HG02571 (cell line): Measurements from ENCODE around the gene SUPT4H1.

ENCODE experiments used
- ATAC-seq: cut with Tn5 transposase; IDR thresholded peaks from one replicate; pipeline ENCODE4 v1.9.1; 2021; ENCODE audit warnings: mild to moderate bottlenecking, moderate library complexity; ENCODE audit not compliant: unreplicated experiment

Gene SUPT4H1

DNA sequence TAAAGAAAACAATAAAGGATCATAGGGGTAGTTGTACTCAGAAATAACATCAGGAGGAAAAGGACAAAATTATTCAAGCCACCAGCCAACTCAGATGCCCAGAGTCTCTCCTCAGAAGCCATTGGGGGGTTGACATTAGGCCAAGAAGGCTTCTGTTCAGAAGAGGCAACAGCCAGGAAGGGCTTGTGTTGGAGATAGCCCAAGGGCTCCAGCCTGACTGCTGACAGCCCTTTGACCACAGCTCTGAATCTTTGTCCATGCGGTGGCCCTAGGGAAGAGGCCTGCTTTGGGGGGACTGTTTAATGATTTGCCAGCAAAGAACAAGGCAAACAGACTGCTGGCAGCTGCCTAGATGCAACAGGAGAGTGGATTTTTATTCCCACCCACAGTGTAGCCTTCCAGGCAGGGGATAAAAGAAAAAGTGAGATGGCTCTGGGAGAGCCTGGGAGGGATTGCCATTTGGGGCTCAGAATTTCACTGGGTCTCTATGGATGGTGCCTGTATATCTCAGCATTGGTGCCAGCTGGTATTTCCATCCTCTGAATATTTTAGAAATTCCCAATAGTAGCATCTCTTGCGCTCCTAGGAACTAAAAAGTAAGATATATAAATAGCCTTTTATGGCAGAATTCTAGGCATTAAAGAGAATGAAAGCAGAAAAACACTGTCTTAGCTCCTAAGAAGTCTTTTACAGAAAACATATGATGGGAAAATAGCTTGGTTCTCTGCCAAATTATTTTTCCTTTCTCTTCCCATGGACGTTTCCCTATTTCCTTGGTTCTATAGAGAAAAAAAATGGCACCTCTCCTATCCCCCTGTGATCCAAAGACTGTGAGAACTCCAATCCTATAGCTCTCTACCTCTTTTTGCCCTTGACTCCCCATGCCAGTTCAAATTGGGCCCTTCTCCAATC is 29.4 kb upstream of the SUPT4H1 start:
- ATAC-seq: no peak

DNA sequence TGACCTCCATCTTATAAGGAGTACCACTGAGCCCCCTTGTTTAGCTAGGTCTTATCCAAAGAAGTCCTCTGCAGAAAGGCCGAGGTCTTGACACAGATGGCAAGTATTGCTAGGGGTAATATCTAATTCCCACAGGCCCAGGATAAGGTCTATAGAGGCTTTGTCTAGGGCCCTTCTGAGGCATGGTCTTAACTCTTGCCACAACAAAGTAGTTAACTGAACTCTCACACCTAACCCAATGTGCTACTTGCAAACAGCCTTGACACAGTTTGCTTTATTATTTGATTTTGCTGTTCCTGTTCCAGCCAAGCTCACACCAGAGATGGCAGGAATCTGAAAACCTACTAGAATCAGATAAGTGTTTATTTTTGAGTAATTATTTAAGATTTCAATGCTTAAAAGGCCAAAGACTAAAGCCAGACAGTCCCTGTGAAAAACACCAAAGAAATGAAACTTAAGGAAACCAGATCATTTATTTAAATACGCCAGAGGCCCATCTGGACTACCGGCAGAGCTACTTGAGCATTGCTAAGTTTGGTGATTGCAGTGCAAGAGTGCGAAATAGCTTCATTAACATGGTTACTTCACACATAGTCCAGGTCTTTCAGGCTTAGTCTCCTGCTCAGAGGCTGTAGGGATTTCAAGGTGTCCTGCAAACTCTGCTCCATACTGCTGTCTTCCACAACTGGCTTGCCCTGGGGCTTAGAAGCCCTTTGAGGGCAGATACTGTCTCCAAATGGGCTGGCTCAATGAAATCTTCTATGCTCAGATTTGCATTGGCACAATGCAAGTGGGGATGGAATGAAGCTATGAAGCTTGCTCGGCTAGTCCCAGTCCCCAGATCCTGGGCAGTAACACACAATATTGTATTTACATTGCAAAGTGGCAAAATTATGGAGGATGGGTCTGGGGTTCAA is 28.5 kb upstream of the SUPT4H1 start:
- ATAC-seq: no peak

DNA sequence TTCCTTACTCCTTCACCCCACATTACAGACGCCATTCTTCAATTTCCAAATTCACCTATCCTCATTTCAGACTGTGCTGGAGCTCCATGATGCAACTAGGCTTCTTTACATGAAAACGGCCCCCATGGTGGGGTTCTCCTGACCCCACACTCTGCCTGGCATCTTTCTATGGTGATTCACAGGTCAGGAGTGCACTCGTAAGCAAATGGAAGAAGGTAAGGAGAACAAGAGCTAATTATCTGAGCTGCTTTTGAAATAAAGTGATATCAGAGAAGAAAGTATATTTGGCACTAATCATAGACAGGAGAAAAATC is 27.5 kb upstream of the SUPT4H1 start:
- no peak for ATAC-seq

DNA sequence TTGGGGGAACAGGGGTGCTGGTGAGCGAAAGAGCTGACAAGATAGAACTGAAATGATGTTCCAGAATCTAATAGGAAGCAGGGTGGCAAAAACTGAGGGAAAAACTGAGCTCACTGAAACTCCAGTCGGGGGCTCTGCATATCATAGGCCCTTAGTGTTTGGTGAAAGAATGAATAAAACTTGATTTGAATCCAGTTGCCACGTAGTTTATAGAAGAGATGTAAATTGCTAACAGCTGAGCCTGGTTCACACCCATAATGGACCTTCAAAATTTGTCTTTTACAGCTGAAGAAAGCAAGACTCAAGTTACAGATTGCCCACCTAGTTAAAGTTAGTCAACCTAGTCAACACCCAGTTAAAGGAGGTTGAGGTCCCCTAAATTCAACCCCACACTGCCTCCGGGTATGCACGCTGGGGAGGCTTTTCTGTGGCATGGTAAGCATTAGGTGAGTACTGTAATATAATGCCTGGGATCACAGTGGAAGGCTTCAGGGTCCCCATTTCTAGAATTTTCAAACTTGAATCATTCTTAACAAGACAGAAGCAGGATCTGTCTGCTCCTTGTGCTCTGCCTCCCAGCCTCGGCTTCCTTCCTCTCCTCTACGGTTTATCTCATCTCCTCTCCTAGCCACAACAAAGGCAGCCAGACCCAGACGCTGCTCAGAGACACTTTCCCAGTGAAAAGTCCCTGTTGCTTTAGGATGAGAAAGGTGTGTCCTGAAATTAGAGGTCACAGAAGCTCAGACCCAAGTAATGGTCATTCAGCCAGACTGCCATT is 26.9 kb upstream of the SUPT4H1 start:
- no peak for ATAC-seq

DNA sequence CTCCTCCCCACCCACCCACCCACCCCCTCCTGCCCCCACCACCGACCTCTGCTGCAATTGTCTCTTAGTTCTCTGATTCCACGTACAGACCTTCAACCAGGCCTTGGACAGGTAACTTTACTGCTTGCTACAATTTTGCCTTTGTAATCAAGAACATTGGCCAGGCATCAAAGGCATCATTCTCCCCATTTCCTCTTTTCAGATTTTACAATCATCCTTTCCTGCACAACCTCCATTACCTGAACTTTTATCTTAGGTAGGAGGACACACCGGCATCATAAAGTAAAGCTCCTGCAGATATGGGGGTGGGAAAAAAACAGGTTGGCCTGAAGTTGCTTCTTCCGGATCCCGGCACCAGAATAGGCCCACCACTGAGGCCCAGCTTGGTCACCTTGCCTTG is 25.7 kb upstream of the SUPT4H1 start:
- ATAC-seq: no peak

DNA sequence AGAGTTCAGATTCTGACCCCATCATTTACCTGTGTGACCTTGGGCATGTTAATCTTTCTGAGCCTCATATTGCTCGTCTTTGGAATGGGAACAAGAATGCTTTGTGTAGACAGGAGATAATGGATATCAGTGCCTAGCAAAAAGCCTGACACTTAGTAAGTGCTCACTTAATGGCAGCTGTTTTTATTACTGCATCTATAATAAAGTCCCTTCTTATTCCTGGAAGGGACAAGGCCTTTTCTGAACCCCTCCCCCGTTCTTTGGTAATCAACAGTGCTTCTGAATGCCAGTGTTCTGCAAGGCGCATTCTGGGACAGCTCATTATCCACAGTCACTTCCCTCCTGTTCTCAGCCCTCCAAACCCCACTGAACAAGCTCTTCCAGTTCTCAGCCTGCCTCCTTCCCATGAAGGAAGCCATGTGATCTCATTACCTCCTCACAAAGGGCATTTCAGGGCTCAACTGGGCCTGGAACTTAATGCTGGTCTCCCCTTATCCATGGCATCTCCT is 25.1 kb upstream of the SUPT4H1 start:
- no peak for ATAC-seq

DNA sequence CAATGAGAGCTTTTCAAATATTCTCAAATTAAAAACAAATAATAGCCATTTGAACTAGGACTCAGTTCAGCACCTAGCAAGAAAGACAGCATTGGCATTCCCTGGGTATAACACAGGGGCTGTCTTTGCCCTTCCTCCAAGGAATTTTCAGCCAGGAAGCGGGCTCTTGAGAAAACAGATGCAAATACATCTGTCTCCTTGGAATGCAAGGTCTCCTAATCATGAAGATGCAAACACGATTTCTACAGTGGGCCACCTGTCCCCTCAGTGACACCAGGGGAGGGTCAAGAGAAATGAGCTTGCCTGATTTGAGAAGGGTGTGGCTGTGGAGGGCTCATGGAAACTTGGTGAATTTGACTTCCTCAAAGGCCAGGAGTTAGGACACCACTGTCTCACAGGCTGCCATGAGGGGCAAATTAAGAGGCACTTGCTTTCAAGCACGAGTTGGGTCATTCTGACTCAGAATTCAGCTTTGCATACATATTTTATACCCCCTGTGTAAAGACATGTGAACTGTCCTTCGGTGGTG is 24.5 kb upstream of the SUPT4H1 start:
- no peak for ATAC-seq

DNA sequence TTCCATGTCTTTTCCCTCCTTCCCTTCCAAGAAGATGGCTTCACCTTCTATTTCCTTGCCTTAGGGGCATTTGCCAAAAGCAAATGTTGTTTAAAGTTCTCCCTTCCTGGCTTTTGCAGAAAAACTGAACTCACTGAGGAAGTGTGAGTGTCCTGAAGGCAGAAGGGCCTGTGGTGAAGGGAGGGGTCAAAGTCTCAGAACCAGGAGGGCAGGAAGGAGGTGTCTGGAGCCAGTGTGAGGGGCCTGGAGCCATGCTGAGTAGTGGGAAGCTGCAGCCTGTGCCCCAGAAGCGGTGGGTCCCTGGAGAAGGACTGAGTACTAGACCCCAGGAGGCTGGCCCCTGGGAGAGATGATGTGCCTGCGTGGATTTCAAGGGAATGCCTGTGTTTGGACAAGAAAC is 23.8 kb upstream of the SUPT4H1 start:
- ATAC-seq: no peak

DNA sequence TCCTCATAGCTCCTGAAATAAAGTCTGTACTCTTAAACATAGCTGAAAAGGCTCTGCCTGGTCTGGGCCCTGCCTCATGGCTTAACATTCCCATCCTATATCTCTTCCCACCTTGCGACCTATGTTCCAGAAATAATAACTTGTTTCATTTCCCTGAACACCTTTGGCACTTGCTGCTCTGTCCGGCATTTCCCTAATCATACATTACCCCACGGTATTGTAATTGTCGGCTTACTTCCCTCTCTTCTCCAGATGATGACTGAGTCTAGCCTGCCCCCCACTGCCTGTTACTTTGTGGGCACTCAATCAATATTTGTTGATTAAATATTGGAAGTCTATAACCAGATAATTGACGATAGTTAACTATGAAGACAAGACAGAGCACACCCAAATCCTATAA is 23.3 kb upstream of the SUPT4H1 start:
- ATAC-seq: no peak

DNA sequence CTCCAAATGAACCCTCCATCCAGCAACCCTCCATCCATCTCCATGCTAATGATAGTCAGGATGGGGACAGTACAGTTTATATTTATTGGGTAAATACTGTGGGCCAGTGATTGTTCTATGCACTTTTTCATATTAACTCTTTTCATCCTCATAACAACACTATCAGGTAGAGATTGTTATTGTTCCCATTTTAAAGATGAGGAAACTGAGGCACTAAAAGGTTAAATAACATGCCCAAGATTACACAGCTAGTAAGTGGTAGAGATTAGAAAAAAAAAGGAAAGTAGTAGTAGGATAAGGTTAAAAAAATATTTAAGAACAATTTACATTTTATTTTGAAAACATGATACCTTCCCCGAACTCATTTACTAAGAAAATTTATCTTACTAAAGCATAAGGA is 21.9 kb upstream of the SUPT4H1 start:
- ATAC-seq: no peak

DNA sequence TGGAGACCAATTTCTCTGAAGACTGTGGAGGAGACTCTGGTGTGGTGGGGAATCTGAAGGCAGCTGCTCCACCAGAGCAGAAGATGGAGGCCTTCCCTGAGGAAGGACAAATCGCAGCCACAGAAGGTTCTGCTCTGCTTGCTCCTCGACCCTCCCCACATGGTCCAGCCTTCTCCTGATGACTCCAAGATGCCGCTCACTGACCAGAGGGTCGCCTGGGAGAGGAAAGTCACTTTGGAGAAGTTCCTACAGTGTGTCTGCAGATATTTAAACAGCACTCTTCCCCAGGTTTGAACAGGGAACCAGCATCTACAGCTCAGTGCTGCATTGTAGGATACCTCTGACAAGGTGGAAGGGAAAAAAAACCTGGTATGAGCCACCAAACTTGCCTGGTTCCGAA is 21.0 kb upstream of the SUPT4H1 start:
- ATAC-seq: no peak

DNA sequence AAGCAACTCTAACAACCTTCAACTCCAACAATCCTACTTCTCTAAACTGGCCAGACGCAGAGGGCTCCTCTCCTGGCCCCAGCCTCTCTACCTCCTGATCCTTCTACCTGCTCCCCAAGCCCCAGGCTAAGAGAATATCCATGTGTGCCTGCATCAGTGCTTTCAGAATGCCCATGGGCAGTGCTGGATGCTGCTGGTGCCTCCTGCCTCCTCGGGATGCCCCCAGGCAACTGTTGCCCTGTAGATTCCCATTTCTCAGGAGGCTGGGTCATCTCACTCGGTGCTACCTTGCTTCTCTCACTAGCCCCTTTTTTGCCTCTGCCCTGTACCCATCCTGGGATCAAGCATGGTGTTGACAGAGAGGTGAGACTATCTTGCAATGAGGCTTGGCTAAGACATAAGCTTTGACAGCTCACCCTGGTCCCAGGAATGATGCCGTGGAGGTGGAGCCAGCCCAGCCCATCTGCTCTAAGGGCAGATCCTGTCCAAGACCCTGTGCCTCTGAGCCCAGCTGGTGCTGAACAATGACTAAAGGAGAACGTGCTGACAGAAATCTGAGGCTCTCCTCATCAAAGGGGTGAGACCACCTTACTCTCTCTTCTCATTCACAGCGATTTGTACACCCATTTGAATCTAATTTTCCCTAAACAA is 19.4 kb upstream of the SUPT4H1 start:
- ATAC-seq: no peak

DNA sequence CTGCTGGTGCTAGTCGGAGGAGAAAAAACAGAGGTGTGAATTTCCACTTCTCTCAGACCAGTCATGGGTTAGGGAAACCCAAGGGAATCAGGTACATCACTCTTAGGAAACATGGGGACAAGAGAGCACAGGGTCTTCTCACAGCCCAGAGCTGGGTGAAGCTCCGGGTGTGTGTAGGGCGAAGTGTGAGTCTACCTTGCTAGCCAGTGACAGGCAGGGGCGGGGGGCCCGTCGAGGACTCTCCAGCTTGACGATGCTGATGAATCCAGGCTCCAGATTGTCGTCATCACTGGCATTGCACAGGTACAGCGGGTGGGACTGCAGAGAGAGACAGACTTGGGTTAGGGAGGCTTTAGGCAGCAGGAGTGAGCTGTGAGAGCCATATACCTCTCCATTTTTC is 18.7 kb upstream of the SUPT4H1 start:
- no peak for ATAC-seq

DNA sequence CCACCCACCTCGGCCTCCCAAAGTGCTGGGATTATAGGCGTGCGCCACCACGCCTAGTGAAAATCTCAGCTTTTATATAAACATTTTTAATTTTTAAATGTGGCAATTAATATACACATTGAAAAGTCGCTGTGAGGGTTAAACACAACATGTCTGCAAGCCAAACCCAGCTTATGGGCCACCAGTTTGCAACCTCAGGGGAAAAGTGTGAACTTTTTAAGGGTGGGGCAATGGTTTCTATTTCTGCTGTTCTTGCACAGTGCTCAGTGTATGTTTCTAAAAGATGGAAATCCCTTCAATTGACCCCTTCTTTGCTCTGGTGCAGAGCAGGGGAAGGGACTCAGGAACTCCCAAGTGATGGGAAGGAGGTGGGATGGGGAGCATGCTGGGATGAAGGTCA is 18.3 kb upstream of the SUPT4H1 start:
- ATAC-seq: no peak

DNA sequence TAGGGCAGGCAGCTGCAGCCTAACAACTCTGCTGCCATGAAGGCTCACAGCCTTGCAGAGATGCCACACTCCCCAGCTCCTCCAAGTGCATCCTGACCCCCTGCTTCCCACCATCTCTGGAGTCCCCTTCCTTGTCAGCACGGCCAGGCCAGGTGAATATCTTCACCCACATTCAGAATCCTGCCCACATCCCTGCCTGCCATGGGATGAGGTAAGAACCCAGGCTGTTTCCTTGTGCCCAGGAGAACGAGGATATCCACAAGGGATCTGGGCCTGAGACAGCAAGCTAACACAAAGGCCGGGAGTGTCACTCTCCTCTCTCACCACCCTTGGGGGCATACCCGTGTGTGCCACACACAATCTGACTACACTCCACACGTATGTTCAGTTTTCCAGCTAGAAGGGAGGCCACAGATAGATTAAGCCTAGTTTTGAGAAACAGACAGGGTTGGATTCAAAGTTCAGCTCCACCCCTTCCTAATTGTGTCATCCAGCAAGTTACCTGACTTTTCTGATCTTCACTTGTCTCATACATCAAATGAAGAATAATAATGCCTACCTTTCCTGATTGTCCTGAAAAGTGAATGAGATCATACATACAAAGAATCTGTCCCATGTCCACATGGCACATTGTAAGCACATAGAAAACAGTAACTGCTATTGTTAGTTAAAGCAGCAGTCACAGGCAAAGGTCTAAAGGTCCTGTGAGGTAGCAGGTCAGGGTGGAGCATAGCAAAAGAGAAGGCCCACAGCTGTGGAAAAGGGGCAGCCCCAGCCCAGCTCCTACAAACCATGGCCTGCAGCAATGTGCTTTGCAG is 17.4 kb upstream of the SUPT4H1 start:
- ATAC-seq: no peak

DNA sequence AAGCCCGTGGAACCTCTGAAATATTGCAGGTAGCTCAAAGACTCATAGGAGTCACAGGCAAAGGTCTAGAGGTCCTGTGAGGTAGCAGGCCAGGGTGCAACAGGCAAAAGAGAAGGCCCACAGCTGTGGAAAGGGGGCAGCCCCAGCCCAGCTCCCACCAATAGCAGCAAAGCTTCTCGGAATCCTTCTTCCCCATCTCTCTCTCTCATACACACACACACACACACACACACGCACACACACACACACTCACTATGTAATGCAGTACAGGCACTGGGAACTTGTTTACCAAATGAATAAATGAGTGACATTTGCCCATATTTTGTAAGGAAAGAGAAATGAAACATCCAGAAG is 16.8 kb upstream of the SUPT4H1 start:
- no peak for ATAC-seq

DNA sequence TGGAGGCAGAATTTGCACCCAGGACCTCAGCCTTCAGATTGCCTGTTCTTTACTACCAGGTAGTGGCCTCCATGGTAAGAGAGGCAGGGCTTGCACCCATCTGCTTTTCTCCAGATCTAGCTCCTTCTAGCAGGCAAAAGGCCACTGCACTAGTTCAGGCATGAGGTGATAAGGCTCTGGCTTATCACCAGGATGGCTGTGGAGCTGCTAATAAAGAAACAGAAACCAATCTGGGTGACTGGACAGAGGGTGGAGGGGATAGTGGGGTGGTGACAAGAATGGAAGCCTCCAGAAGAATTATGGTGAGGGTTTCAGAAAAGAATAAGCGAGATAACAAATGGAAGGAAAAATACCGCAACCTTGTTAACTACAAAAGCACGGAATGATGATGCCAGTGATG is 15.5 kb upstream of the SUPT4H1 start:
- no peak for ATAC-seq

DNA sequence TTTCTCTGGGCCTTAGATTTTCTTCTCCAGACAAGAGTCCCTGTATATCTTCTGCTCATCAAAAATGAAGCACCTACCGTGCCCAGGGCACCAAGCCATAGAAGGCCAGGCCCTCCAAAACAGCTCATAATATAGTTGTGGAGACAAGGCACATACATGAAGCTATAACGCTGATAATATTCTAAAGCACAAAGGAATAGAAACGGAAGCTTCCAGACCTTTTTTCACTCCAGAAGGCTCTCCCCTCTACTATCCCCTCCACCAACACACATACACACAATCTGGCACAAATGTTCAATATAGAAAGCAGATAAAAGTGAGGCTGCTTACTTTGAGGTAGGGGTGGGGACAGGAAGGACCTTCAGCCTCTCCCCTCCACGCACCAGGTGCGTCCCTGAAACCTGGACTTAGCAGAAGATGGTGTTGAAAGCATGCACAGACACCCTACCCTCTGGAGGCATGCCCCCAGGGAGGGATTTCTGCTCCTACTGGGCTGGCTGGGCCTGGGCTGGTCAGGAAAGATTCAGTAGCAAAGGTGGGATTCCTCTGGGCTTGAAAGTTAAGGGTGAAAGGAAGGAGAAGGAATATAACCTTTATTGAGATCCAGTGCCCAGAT is 14.1 kb upstream of the SUPT4H1 start:
- no peak for ATAC-seq
